Adrenal gland (tissue), 5 donors: ENCODE data around the gene DDX41.

Experiments used
- POLR2A ChIP-seq, 2 donors: fragments of 450-650 bp; IDR thresholded peaks; one replicate each; pipeline ENCODE4 v1.6.1; 2017; ENCODE audit warnings: antibody characterized with exemption in 2 of 2, mild to moderate bottlenecking in 2 of 2, moderate library complexity in 1 of 2
- TF ChIP-seq, protein P1 (sequence below), 6 experiments: fragments of 450-650 bp in 4 of 6; fragments of 200-600 bp in 2 of 6; sonication (generic) in 1 of 6; IDR thresholded peaks; 1 replicate in 5 of 6; 2 replicates in 1 of 6; pipeline versions ENCODE4 v1.5.1 to v1.8.0; 2016 to 2021; ENCODE audit warnings: antibody characterized with exemption in 6 of 6, mild to moderate bottlenecking in 2 of 6, moderate library complexity in 1 of 6
- donor health status: DM: no; HTN: no; CAD: no.

- TF ChIP-seq, protein P1, sequence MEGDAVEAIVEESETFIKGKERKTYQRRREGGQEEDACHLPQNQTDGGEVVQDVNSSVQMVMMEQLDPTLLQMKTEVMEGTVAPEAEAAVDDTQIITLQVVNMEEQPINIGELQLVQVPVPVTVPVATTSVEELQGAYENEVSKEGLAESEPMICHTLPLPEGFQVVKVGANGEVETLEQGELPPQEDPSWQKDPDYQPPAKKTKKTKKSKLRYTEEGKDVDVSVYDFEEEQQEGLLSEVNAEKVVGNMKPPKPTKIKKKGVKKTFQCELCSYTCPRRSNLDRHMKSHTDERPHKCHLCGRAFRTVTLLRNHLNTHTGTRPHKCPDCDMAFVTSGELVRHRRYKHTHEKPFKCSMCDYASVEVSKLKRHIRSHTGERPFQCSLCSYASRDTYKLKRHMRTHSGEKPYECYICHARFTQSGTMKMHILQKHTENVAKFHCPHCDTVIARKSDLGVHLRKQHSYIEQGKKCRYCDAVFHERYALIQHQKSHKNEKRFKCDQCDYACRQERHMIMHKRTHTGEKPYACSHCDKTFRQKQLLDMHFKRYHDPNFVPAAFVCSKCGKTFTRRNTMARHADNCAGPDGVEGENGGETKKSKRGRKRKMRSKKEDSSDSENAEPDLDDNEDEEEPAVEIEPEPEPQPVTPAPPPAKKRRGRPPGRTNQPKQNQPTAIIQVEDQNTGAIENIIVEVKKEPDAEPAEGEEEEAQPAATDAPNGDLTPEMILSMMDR (IDR thresholded peaks at IDR 0.05): no peak
- TF ChIP-seq POLR2A (IDR thresholded peaks at IDR 0.05): no peak
Observed at GRCh38 chr5:177508221-177508611, 8.5 kb downstream of the DDX41 start.
